Measurements from ENCODE around the gene DIPK1C. TPM values are rescaled to one million over a fixed set of nuclear protein-coding genes. Genes with fewer than 3 reads are reported as not detected.

The DIPK1C gene
- total RNA-seq, 1 donor from 2014 or later = 0.36 TPM

- no peak for TF ChIP-seq CTCF (conservative IDR thresholded peaks at IDR 0.05)
- peaks cover 39% of the 10 kb centered on the region for H3K27me3 Mint-ChIP-seq
- H3K36me3 Mint-ChIP-seq = no peaks in the 10 kb centered on the region
- no peaks in the 10 kb centered on the region for H3K9me3 Mint-ChIP-seq
- H3K4me1 Mint-ChIP-seq (ENCODE audit: unreplicated experiment) = no peaks in the 10 kb centered on the region
- H3K27ac Mint-ChIP-seq = no peak overlapping the region
- no peak for DNase-seq (ENCODE audit: extremely low spot score, unreplicated experiment)
- no peak overlapping the region for H3K4me3 Mint-ChIP-seq
Observed at GRCh38 chr18:74463983-74464382, 6.9 kb upstream of the DIPK1C start.

GRCh38 chr18:74463254-74463653 is 6.1 kb upstream of the DIPK1C start:
- H3K27ac Mint-ChIP-seq = no peak overlapping the region

GRCh38 chr18:74460825-74461224 is 3.7 kb upstream of the DIPK1C start:
- no peaks in the 10 kb centered on the region for H3K36me3 Mint-ChIP-seq
- H3K4me3 Mint-ChIP-seq = no peak overlapping the region
- no peak for TF ChIP-seq CTCF (conservative IDR thresholded peaks at IDR 0.05)
- no peaks in the 10 kb centered on the region for H3K4me1 Mint-ChIP-seq (ENCODE audit: unreplicated experiment)
- no peak for DNase-seq (ENCODE audit: extremely low spot score, unreplicated experiment)
- no peak overlapping the region for H3K27ac Mint-ChIP-seq
- peaks cover 65% of the 10 kb centered on the region for H3K27me3 Mint-ChIP-seq
- no peaks in the 10 kb centered on the region for H3K9me3 Mint-ChIP-seq

More at GRCh38 chr18:74463254-74463653, 6.1 kb upstream of the DIPK1C start:
- no peak for DNase-seq (ENCODE audit: extremely low spot score, unreplicated experiment)
- no peaks in the 10 kb centered on the region for H3K36me3 Mint-ChIP-seq
- H3K27me3 Mint-ChIP-seq = peaks cover 46% of the 10 kb centered on the region
- H3K4me3 Mint-ChIP-seq = no peak overlapping the region
- TF ChIP-seq CTCF (conservative IDR thresholded peaks at IDR 0.05) = no peak
- H3K4me1 Mint-ChIP-seq (ENCODE audit: unreplicated experiment) = no peaks in the 10 kb centered on the region
- no peaks in the 10 kb centered on the region for H3K9me3 Mint-ChIP-seq

GRCh38 chr18:74459889-74460288 is 2.8 kb upstream of the DIPK1C start:
- no peaks in the 10 kb centered on the region for H3K9me3 Mint-ChIP-seq
- peak; percentile 65 for TF ChIP-seq CTCF (conservative IDR thresholded peaks at IDR 0.05)
- no peak overlapping the region for H3K27ac Mint-ChIP-seq
- DNase-seq (ENCODE audit: extremely low spot score, unreplicated experiment) = no peak
- H3K4me1 Mint-ChIP-seq (ENCODE audit: unreplicated experiment) = no peaks in the 10 kb centered on the region
- H3K27me3 Mint-ChIP-seq = peaks cover 71% of the 10 kb centered on the region
- no peaks in the 10 kb centered on the region for H3K36me3 Mint-ChIP-seq
- H3K4me3 Mint-ChIP-seq = no peak overlapping the region

- Mint-ChIP-seq H3K4me3 (peak overlapping the region; percentile 90), H3K9me3 (no peaks in the 10 kb centered on the region), H3K4me1 (ENCODE audit: unreplicated experiment) (peaks cover 11% of the 10 kb centered on the region), H3K27me3 (peaks cover 80% of the 10 kb centered on the region), H3K27ac (no peak overlapping the region), H3K36me3 (no peaks in the 10 kb centered on the region)
- TF ChIP-seq CTCF (conservative IDR thresholded peaks at IDR 0.05) = no peak
- no peak for DNase-seq (ENCODE audit: extremely low spot score, unreplicated experiment)
Observed at GRCh38 chr18:74457725-74458421, 765 bp upstream of the DIPK1C start.
